Measurements from ENCODE around the gene SLC1A5.
"Not testable (repeated sequence)": the region's sequence is repeated elsewhere in the genome, so short reads cannot be mapped to it uniquely, and the experiment has no call there.

Gene SLC1A5

GRCh38 chr19:46798713-46799112 is 10.3 kb upstream of the SLC1A5 start:
- no peak for DNase-seq (ENCODE audit: low spot score)

- DNase-seq (ENCODE audit: low spot score) = no peak
Measured at GRCh38 chr19:46797881-46798280, 9.5 kb upstream of the SLC1A5 start.

GRCh38 chr19:46791944-46792343 is 3.5 kb upstream of the SLC1A5 start:
- DNase-seq (ENCODE audit: low spot score) = no peak

GRCh38 chr19:46789371-46789770 is 977 bp upstream of the SLC1A5 start:
- DNase-seq (ENCODE audit: low spot score) = no peak

- DNase-seq (ENCODE audit: low spot score) = no peak
Measured at GRCh38 chr19:46788968-46789338, 559 bp upstream of the SLC1A5 start.

- DNase-seq (ENCODE audit: low spot score) = peak; percentile 52
Measured at GRCh38 chr19:46787331-46788261, 798 bp downstream of the SLC1A5 start.

GRCh38 chr19:46787040-46787330 is 1.4 kb downstream of the SLC1A5 start:
- DNase-seq (ENCODE audit: low spot score) = no peak

- DNase-seq (ENCODE audit: low spot score) = peak; percentile 38
Measured at GRCh38 chr19:46786236-46787039, 2.0 kb downstream of the SLC1A5 start.

- no peak for DNase-seq (ENCODE audit: low spot score)
Measured at GRCh38 chr19:46785980-46786235, 2.5 kb downstream of the SLC1A5 start.

GRCh38 chr19:46785054-46785979 is 3.1 kb downstream of the SLC1A5 start:
- DNase-seq (ENCODE audit: low spot score) = no peak

- DNase-seq (ENCODE audit: low spot score) = peak; percentile 67
Measured at GRCh38 chr19:46784262-46785053, 3.9 kb downstream of the SLC1A5 start.

- DNase-seq (ENCODE audit: low spot score) = no peak
Measured at GRCh38 chr19:46783670-46784069, 4.7 kb downstream of the SLC1A5 start.

GRCh38 chr19:46782355-46783019 is 5.9 kb downstream of the SLC1A5 start:
- no peak for DNase-seq (ENCODE audit: low spot score)

GRCh38 chr19:46777956-46778645 is 10.3 kb downstream of the SLC1A5 start:
- not testable (repeated sequence) for DNase-seq (ENCODE audit: low spot score)

GRCh38 chr19:46776927-46777911 is 11.2 kb downstream of the SLC1A5 start:
- DNase-seq (ENCODE audit: low spot score) = no peak

- DNase-seq (ENCODE audit: low spot score) = no peak
Measured at GRCh38 chr19:46775642-46776258, 12.6 kb downstream of the SLC1A5 start.

GRCh38 chr19:46773018-46773399 is 15.4 kb downstream of the SLC1A5 start:
- DNase-seq (ENCODE audit: low spot score) = no peak

- no peak for DNase-seq (ENCODE audit: low spot score)
Measured at GRCh38 chr19:46772170-46773017, 16.0 kb downstream of the SLC1A5 start.
